HAP-1 (cell line): ENCODE measurements around the gene ZC3H6.
"Not testable (repeated sequence)": the region's sequence is repeated elsewhere in the genome, so short reads cannot be mapped to it uniquely, and the experiment has no call there.

Experiments used
- DNase-seq, 2 experiments: peaks; one replicate each; pipeline ENCODE4 v3.0.0-alpha.2; 2016 to 2020; ENCODE audit warnings: low spot score in 2 of 2
- H3K27me3 ChIP-seq: fragments of 250-450 bp; sonication (Bioruptor Pico); 2 replicates; pipeline ENCODE4 v1.5.1; 2020; ENCODE audit warnings: low read depth, mild to moderate bottlenecking, moderate library complexity
- H3K36me3 ChIP-seq: fragments of 250-450 bp; sonication (Bioruptor Pico); replicated peaks from 2 replicates; pipeline ENCODE4 v1.5.1; 2020; ENCODE audit warnings: mild to moderate bottlenecking
- H3K4me1 ChIP-seq: fragments of 250-450 bp; sonication (Bioruptor Pico); 2 replicates; pipeline ENCODE4 v1.5.1; 2020; ENCODE audit warnings: mild to moderate bottlenecking
- H3K4me3 ChIP-seq: fragments of 250-450 bp; sonication (Bioruptor Pico); 2 replicates; pipeline ENCODE4 v1.5.1; 2020; ENCODE audit warnings: mild to moderate bottlenecking, moderate library complexity
- H3K9me3 ChIP-seq: fragments of 250-450 bp; sonication (Bioruptor Pico); 2 replicates; pipeline ENCODE4 v1.5.1; 2020; ENCODE audit warnings: mild to moderate bottlenecking, moderate library complexity
- in situ Hi-C: fragments of 300-500 bp; cut with MboI; formaldehyde crosslinking; loops from 3 replicates; pipeline ENCODE4 v1.14.3; 2020; ENCODE audit warnings: low sequenced_read_pairs, inconsistent platforms, mixed read lengths

The ZC3H6 gene

GRCh38 chr2:112318515-112318914 is 43.1 kb downstream of the ZC3H6 start:
- Histone ChIP-seq H3K36me3 (no peaks in the 10 kb centered on the region), H3K4me1 (peaks cover 4% of the 10 kb centered on the region), H3K27me3 (no peaks in the 10 kb centered on the region), H3K9me3 (no peaks in the 10 kb centered on the region), H3K4me3 (no peak overlapping the region)
- in situ Hi-C loops: no loop called here
- DNase-seq: no peak

DNA sequence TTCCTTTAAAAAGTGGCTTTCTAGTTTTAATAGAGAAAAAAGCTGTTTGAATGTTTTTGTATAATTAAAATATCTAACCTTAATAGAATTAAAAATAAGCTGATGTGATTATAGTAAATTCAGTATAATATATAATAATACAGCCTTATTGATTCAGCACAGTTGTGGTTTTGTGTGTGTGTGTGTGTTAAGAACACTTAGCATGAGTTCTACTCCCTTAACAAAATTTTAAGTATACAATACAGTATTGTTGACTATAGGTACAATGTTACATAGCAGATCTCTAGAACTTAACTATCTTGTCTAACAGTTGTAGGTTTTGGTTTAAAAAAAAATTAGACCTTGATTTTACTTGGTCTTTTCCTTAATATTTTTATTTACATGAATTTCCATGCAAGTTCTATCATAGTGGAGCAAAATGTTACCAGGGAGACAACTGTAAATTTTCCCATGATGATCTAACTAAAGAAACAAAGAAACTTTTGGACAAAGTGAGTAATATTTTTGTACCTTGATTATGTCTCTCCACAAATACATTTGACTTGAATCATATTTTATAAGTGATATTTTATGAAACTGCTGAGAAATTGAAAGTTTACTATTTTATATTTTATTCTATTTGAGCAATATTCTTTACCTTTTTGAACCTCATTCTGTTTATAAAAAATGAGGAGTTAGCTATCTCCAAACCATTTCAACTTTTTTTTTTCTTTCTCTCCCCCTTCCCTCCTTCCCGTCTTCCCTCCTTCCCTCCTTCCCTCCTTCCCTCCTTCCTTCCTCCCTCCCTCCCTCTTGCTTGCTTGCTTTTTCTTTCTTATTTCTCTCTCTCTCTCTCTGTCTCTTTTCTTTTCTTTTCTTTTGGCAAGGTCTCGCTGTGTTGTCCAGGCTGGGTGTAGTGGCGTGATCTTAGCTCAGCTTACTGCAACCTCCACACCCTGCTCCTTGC is 46.3 kb downstream of the ZC3H6 start:
- H3K4me3 ChIP-seq: no peak overlapping the region
- no peaks in the 10 kb centered on the region for H3K9me3 ChIP-seq
- no peaks in the 10 kb centered on the region for H3K36me3 ChIP-seq
- DNase-seq: no peak
- in situ Hi-C loops: no loop called here
- H3K27me3 ChIP-seq: no peaks in the 10 kb centered on the region
- peaks cover 4% of the 10 kb centered on the region for H3K4me1 ChIP-seq

GRCh38 chr2:112322919-112323318 is 47.5 kb downstream of the ZC3H6 start:
- Histone ChIP-seq H3K36me3 (no peaks in the 10 kb centered on the region), H3K9me3 (no peaks in the 10 kb centered on the region), H3K27me3 (no peaks in the 10 kb centered on the region), H3K4me1 (no peaks in the 10 kb centered on the region), H3K4me3 (no peak overlapping the region)
- DNase-seq: no peak
- in situ Hi-C loops: no loop called here

- Histone ChIP-seq H3K4me1 (no peaks in the 10 kb centered on the region), H3K4me3 (no peak overlapping the region), H3K9me3 (no peaks in the 10 kb centered on the region), H3K36me3 (no peaks in the 10 kb centered on the region), H3K27me3 (no peaks in the 10 kb centered on the region)
- in situ Hi-C loops: no loop called here
- no peak for DNase-seq
Measured at GRCh38 chr2:112332123-112332696, 56.8 kb downstream of the ZC3H6 start.

- H3K36me3 ChIP-seq: no peaks in the 10 kb centered on the region
- in situ Hi-C loops: no loop called here
- no peaks in the 10 kb centered on the region for H3K4me1 ChIP-seq
- no peaks in the 10 kb centered on the region for H3K27me3 ChIP-seq
- no peak overlapping the region for H3K4me3 ChIP-seq
- no peak for DNase-seq
- H3K9me3 ChIP-seq: no peaks in the 10 kb centered on the region
Measured at GRCh38 chr2:112335600-112335999, 60.2 kb downstream of the ZC3H6 start.

- Histone ChIP-seq H3K27me3 (no peaks in the 10 kb centered on the region), H3K36me3 (no peaks in the 10 kb centered on the region), H3K4me3 (no peak overlapping the region), H3K9me3 (no peaks in the 10 kb centered on the region), H3K4me1 (no peaks in the 10 kb centered on the region)
- in situ Hi-C loops: no loop called here
- DNase-seq: no peak
Measured at GRCh38 chr2:112339986-112340385, 64.6 kb downstream of the ZC3H6 start.

DNA sequence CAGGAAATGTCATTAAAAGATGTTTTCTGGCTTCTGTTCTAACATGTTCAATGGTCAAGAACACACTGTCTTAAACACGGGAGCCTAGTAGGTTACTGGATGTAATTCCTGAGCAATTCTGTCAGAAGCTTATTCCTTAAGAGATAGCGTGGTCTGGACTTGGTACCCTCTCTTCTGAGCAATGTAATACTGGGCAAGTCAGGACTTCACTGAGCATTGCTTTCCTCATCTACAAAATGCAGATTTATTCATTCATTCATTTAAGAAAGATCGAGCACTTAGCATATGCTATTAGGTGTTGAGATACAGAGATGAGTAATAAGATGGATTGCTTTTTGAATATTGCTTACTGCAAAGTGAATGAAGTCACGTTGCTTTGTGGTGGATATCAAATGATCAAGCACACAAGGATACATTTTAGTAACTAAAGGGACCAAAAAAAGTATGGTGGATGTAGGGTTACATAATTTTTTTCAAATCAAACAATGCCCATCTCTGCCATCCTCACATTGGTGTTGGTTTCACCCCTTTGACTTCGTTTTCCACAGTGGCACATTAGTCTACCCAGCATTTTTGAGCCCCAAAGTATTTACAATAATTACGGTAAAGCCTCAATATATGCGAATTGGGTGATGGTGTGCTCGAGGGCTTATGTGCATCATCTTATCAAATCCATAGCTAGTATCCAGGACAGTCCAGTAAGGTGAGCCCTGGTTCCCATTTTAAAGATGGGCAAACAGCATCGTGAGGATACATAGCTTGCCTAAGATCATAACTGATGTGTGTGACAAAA is 65.3 kb downstream of the ZC3H6 start:
- DNase-seq: no peak
- in situ Hi-C loops: no loop called here
- no peak overlapping the region for H3K4me3 ChIP-seq
- H3K4me1 ChIP-seq: no peaks in the 10 kb centered on the region
- H3K27me3 ChIP-seq: no peaks in the 10 kb centered on the region
- no peaks in the 10 kb centered on the region for H3K36me3 ChIP-seq
- H3K9me3 ChIP-seq: no peaks in the 10 kb centered on the region

DNA sequence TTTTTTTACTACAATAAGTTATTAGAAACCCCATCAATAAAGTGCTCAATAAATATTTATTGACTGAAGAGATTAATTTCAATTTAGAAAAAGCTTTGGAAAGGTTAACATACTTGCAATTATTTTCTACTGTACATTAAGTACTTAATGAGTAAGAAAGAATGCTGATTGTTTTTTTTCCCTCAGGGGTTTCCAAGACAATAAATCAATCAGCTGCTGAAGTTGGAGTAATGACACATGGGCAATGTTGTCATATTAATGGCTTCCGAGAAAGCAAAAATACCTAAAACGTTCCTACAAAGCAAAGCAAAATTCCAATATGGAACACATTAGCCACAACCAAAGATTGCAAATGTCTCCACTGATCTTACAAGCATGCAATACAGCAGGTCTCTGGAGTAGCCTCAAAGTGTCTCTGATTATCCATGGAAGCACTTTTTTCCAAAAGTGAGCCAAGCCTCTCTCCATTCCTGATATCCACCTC is 66.7 kb downstream of the ZC3H6 start:
- Histone ChIP-seq H3K36me3 (no peaks in the 10 kb centered on the region), H3K9me3 (no peaks in the 10 kb centered on the region), H3K4me3 (no peak overlapping the region), H3K27me3 (no peaks in the 10 kb centered on the region), H3K4me1 (no peaks in the 10 kb centered on the region)
- DNase-seq: no peak
- in situ Hi-C loops: no loop called here

DNA sequence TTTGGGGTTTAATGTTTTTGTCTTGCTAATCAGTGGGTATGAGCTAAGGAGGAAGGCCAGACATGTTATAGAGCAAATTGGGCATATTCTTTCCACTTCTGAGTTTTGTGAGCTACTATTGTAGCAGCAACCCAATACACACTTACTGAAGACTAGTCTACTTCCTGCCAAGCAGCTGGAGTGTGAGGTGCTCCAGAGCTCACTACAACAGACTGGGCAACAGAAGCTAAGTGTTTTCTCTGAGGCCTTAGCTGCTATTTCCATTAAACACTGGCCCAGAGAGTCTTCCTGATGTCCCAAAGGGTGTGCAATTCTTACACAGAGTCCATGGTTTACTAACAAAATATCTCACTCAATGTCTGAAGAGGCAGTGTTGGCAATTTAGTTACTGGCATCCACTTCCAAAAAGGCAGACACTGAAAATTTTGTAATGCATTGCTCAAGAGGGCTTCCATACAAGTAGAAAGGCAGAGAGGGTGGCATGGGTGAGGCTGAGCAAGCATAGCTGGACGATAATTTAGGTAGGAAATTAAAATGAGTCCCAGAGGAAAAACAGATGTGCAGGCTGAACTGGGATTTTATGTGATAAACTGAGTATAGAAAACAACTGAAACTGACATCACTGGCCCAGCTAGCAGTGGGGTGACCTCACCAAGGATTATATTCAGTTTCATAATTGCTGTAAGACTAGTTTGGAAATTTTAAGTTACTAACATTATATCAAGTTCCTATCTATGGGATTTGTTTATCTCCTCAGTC is 68.6 kb downstream of the ZC3H6 start:
- Histone ChIP-seq H3K36me3 (no peaks in the 10 kb centered on the region), H3K27me3 (no peaks in the 10 kb centered on the region), H3K4me1 (no peaks in the 10 kb centered on the region), H3K4me3 (no peak overlapping the region), H3K9me3 (no peaks in the 10 kb centered on the region)
- DNase-seq: no peak
- in situ Hi-C loops: no loop called here

DNA sequence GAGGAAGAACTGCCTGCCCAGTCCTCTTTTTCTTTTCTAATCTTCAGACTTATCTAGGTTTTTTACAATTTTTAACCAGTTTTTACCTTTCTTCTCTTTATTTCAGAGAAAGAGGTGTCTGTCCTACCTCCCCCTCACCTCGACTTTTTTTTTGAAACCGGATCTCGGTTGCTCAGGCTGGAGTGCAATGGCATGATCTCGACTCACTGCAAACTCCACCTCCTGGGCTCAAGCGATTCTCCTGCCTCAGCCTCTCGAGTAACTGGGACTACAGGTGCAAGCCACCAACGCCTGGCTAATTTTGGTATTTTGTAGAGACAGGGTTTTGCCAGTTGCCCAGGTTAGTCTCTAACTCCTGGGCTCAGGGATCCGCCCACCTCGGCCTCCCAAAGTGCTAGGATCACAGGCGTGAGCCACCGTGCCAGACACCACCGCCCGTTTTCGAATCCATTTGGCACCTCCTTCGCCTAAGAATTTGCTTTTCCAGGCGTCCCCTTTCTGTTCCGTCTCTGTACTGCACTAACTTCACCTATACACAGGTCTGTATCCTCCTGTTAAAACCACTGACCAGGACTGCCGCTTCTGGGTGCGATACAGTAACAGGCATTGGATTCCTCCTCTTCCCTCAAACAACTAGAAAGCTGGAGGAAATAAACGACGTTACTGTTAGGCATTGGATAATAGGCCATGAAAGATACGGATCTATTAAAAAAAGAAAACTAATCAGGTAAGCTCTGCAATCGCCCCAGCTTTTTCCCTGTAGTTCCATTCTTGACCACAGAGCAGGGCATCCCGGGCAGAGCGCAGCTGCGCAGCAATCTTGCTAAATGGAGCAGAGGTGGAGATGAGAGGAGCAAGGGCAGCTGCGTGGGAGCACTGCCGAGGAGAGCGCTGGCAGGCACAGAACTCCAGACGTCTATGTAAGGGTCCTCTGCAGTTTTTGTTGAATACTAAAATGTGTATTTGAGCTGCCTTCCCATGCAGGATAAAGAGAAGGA is 69.9 kb downstream of the ZC3H6 start:
- Histone ChIP-seq H3K4me1 (no peaks in the 10 kb centered on the region), H3K4me3 (no peak overlapping the region), H3K9me3 (no peaks in the 10 kb centered on the region), H3K27me3 (no peaks in the 10 kb centered on the region), H3K36me3 (no peaks in the 10 kb centered on the region)
- in situ Hi-C loops: no loop called here
- no peak for DNase-seq

GRCh38 chr2:112352292-112352691 is 76.9 kb downstream of the ZC3H6 start:
- H3K4me1 ChIP-seq, H3K9me3 ChIP-seq, H3K4me3 ChIP-seq, DNase-seq, H3K27me3 ChIP-seq, in situ Hi-C loops, H3K36me3 ChIP-seq: not testable (repeated sequence)

DNA sequence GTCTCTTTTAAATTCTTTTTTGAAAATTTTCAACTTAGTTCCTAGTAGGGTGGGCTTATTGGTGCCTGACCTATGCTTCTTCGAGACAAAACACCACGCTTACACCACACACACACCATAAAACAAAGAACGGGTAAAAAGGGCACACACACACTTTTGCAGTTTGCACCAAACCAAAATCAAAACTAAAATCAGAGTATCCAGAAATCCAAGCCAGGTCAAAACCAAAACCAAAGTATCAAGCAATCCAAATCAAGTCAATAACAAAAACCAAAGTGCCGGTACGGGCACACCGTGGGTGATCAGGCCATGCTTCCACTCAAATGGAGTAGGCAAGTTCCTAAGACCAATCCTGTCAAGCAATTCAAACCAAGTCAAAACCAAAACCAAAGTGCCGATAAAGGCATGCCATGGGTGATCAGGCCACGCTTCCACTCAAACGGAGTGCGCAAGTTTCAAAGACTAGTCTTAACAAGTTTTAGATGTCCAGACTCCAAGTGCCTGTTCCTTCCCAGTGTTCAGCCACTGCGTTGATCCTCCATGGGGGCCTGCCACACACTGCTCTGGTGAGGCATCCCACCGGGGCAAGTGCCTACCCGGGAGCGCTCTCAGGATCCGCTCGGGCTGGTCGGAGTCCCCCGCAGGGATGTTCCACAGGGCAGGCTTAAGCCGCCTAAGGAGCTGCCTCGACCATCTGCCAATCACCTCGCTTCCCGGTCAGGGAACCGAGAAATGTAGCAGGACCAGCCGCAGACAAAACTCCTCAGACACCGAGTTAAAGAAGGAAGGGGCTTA is 77.6 kb downstream of the ZC3H6 start:
- DNase-seq, H3K9me3 ChIP-seq, H3K36me3 ChIP-seq, in situ Hi-C loops, H3K4me3 ChIP-seq, H3K27me3 ChIP-seq, H3K4me1 ChIP-seq: not testable (repeated sequence)
